Sigmoid colon (tissue), 4 donors: Measurements from ENCODE around the gene CBFA2T2.

ENCODE experiments used
- POLR2A ChIP-seq, 2 donors: fragments of 450-650 bp; IDR thresholded peaks; one replicate each; pipeline ENCODE4 v1.6.1; 2016; ENCODE audit warnings: antibody characterized with exemption in 2 of 2, mild to moderate bottlenecking in 2 of 2, moderate library complexity in 2 of 2
- POLR2AphosphoS5 ChIP-seq, 4 donors: sonication (generic); formaldehyde crosslinking; IDR thresholded peaks; one replicate each; pipeline ENCODE4 v1.6.1; 2017; ENCODE audit warnings: antibody characterized with exemption in 4 of 4
- TF ChIP-seq, protein P1 (sequence below), 4 experiments: fragments of 450-650 bp in 3 of 4; fragments of 200-600 bp in 1 of 4; IDR thresholded peaks; one replicate each; pipeline ENCODE4 v1.5.1; 2016 to 2019; ENCODE audit warnings: antibody characterized with exemption in 4 of 4, mild to moderate bottlenecking in 3 of 4, moderate library complexity in 2 of 4

DNA sequence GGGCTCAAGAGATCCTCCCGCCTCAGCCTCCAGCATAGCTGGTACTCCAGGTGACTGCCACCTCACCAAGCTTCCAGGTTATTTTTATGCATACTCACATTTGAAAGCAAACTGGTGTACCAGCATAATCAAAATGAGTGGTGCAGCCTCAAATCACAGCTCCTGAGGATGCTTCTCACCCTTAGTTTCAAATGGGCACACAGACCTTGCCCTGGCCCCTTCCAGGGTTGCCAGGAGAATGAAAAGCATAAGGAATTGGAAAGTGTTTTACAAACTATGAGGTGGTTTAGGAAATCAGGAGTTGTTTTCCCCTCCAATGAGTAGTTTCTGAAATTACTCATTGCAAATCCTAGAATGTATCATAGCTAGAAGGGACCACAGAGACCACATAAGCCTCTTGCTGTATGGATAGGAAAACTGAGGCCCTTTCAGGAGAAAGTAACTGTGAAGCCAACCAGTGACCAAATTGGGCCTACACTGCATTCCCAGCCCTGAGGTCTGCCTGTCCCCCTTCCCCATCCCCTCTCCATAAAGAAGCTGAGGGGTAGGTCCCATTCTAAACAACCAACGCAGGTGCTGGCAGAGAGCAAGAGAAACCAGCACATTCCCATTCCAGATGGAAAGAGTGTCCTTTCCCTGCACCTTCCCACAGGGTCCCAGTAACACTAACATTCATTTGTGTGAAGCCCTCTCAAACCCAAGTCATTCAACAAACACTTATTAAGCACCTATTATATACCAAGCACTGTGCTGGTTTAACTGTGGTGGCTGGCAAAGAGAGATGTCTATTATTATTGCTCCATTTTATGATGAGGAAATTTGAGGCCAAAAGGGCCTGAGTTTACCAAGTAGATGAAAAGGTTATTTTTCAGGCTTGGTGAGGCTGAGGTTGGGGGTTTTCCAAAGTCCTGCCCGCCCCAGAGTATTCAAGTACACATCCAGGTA is 198.4 kb downstream of the CBFA2T2 start:
- no peak for TF ChIP-seq POLR2A (IDR thresholded peaks at IDR 0.05)
- TF ChIP-seq, protein P1, sequence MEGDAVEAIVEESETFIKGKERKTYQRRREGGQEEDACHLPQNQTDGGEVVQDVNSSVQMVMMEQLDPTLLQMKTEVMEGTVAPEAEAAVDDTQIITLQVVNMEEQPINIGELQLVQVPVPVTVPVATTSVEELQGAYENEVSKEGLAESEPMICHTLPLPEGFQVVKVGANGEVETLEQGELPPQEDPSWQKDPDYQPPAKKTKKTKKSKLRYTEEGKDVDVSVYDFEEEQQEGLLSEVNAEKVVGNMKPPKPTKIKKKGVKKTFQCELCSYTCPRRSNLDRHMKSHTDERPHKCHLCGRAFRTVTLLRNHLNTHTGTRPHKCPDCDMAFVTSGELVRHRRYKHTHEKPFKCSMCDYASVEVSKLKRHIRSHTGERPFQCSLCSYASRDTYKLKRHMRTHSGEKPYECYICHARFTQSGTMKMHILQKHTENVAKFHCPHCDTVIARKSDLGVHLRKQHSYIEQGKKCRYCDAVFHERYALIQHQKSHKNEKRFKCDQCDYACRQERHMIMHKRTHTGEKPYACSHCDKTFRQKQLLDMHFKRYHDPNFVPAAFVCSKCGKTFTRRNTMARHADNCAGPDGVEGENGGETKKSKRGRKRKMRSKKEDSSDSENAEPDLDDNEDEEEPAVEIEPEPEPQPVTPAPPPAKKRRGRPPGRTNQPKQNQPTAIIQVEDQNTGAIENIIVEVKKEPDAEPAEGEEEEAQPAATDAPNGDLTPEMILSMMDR (IDR thresholded peaks at IDR 0.05) = no peak
- TF ChIP-seq POLR2AphosphoS5 (IDR thresholded peaks at IDR 0.05) = no peak
